HCT116 (cell line): ENCODE data around the gene CDH4. TPM values are rescaled to one million over a fixed set of nuclear protein-coding genes. Genes with fewer than 3 reads are reported as not detected.

ENCODE experiments used
- ATAC-seq: fragments of 200-7000 bp; cut with Tn5 transposase; 2 replicates; pipeline ENCODE4 v1.9.1; 2020; ENCODE audit warnings: mild to moderate bottlenecking, moderate library complexity
- BruUV-seq: library from RNA; stranded (reverse); fragments of 400-500 nt; replicated peaks from 2 replicates; lab custom pipeline; 2021; lab: Mats Ljungman, UMichigan
- CTCF ChIA-PET: fragments of 300-600 bp; sonication (Branson Sonifier 250); formaldehyde crosslinking; loops from one replicate; lab custom pipeline; 2021; ENCODE audit warnings: antibody characterized with exemption; lab: Charles Lee
- POLR2A ChIA-PET: fragments of 300-600, 350-600 bp; sonication (Branson Sonifier 250); formaldehyde crosslinking; loops from one replicate; lab custom pipeline; 2021; ENCODE audit warnings: antibody characterized with exemption; lab: Charles Lee
- RAD21 ChIA-PET, 2 experiments: fragments of 300-600 bp; sonication (Branson Sonifier 250); formaldehyde crosslinking; loops; one replicate each; lab custom pipeline; 2023; ENCODE audit warnings: low total read pairs in 2 of 2; ENCODE audit not compliant: uncharacterized antibody in 2 of 2, unreplicated experiment in 2 of 2, low non-redundant PET in 1 of 2; lab: Charles Lee
- DNase-seq: peaks from one replicate; pipeline ENCODE4 v3.0.0-alpha.2; 2010; ENCODE audit warnings: low read depth, low spot score
- H2AFZ ChIP-seq: fragments of 200-600 bp; shearing (Covaris generic), sonication (generic); 2 replicates; pipeline ENCODE4 v1.6.1; 2017; ENCODE audit warnings: low read depth, mixed run types, mixed read lengths, antibody characterized with exemption, low read length; ENCODE audit not compliant: poor library complexity, severe bottlenecking
- H3K27ac ChIP-seq: 2 replicates; pipeline ENCODE4 v1.5.1; 2012; ENCODE audit warnings: low read depth, low read length
- H3K27me3 ChIP-seq: fragments of 200-600 bp; sonication (generic); 2 replicates; pipeline ENCODE4 v1.6.1; 2016; ENCODE audit warnings: mixed run types, low read length, mixed read lengths; ENCODE audit not compliant: insufficient read depth
- H3K36me3 ChIP-seq, 2 experiments: fragments of 200-500 bp in 1 of 2; fragments of 200-600 bp in 1 of 2; sonication (Bioruptor generic) in 1 of 2; sonication (generic) in 1 of 2; 2 replicates each; pipeline versions ENCODE4 v1.5.1 to v1.6.1; 2014 to 2016; ENCODE audit warnings: low read length in 2 of 2, inconsistent platforms in 1 of 2, mixed read lengths in 1 of 2, mixed run types in 1 of 2; ENCODE audit not compliant: insufficient read depth in 2 of 2, control insufficient read depth in 1 of 2
- H3K4me1 ChIP-seq, 2 experiments: fragments of 200-600 bp in 1 of 2; sonication (generic) in 1 of 2; 2 replicates each; pipeline versions ENCODE4 v1.5.1 to v1.6.1; 2012 to 2017; ENCODE audit warnings: low read length in 2 of 2, inconsistent platforms in 1 of 2, mild to moderate bottlenecking in 1 of 2, mixed read lengths in 1 of 2, mixed run types in 1 of 2, moderate library complexity in 1 of 2; ENCODE audit not compliant: insufficient read depth in 2 of 2, control insufficient read depth in 1 of 2
- H3K4me2 ChIP-seq: fragments of 200-600 bp; sonication (generic); 2 replicates; pipeline ENCODE4 v1.6.1; 2017; ENCODE audit warnings: mixed run types, low read length, mixed read lengths
- H3K4me3 ChIP-seq, 2 experiments: fragments of 200-600 bp in 1 of 2; sonication (generic) in 1 of 2; replicated peaks in 1 of 2; 2 replicates each; pipeline ENCODE4 v1.5.1; 2011 to 2016; ENCODE audit warnings: low read length in 2 of 2, control low read depth in 1 of 2, low read depth in 1 of 2, mild to moderate bottlenecking in 1 of 2, mixed read lengths in 1 of 2, mixed run types in 1 of 2
- H3K79me2 ChIP-seq: fragments of 200-600 bp; sonication (generic); 2 replicates; pipeline ENCODE4 v1.6.1; 2017; ENCODE audit warnings: mild to moderate bottlenecking, mixed run types, low read length, moderate library complexity, mixed read lengths; ENCODE audit not compliant: insufficient read depth
- H3K9ac ChIP-seq: fragments of 200-600 bp; sonication (generic); 2 replicates; pipeline ENCODE4 v1.6.1; 2016; ENCODE audit warnings: low read length, mixed read lengths
- H3K9me2 ChIP-seq: fragments of 200-600 bp; sonication (generic), shearing (Covaris generic); 2 replicates; pipeline ENCODE4 v1.6.1; 2017; ENCODE audit warnings: mixed run types, mild to moderate bottlenecking, moderate library complexity; ENCODE audit not compliant: insufficient read depth
- H3K9me3 ChIP-seq, 2 experiments: fragments of 200-500 bp in 1 of 2; fragments of 200-600 bp in 1 of 2; sonication (Bioruptor generic) in 1 of 2; sonication (generic) in 1 of 2; 2 replicates each; pipeline ENCODE4 v1.6.1; 2014 to 2017; ENCODE audit warnings: low read length in 2 of 2, mixed read lengths in 2 of 2, inconsistent platforms in 1 of 2, low read depth in 1 of 2, mild to moderate bottlenecking in 1 of 2, mixed run types in 1 of 2, moderate library complexity in 1 of 2; ENCODE audit not compliant: control insufficient read depth in 1 of 2, insufficient read depth in 1 of 2
- H4K20me1 ChIP-seq: fragments of 200-600 bp; sonication (generic), shearing (Covaris generic); 2 replicates; pipeline ENCODE4 v1.6.1; 2017; ENCODE audit warnings: mixed run types, mild to moderate bottlenecking, moderate library complexity; ENCODE audit not compliant: insufficient read depth
- ATF3 ChIP-seq: IDR thresholded peaks from 2 replicates; pipeline ENCODE4 v1.6.1; 2012
- CEBPB ChIP-seq: IDR thresholded peaks from 2 replicates; pipeline ENCODE4 v1.6.1; 2012; ENCODE audit warnings: low read depth
- CTCF ChIP-seq, 3 experiments: fragments of 200-600 bp in 1 of 3; sonication (generic) in 1 of 3; IDR thresholded peaks in 2 of 3; conservative IDR thresholded peaks in 1 of 3; 2 replicates each; pipeline ENCODE4 v1.5.1; 2012 to 2017; ENCODE audit warnings: low read depth in 2 of 3, low read length in 2 of 3, antibody characterized with exemption in 1 of 3, borderline replicate concordance in 1 of 3, control low read depth in 1 of 3, mild to moderate bottlenecking in 1 of 3, mixed read lengths in 1 of 3, mixed run types in 1 of 3, moderate library complexity in 1 of 3; ENCODE audit not compliant: insufficient read depth in 1 of 3
- EGR1 ChIP-seq: IDR thresholded peaks from 2 replicates; pipeline ENCODE4 v1.6.1; 2012; ENCODE audit warnings: low read depth
- JUND ChIP-seq: IDR thresholded peaks from 2 replicates; pipeline ENCODE4 v1.6.1; 2012
- POLR2A ChIP-seq: IDR thresholded peaks from 2 replicates; pipeline ENCODE4 v1.7.0; 2011; ENCODE audit warnings: borderline replicate concordance; ENCODE audit not compliant: insufficient read depth, insufficient read length; ENCODE audit errors: extremely low read depth
- SRF ChIP-seq: IDR thresholded peaks from 2 replicates; pipeline ENCODE4 v1.6.1; 2012; ENCODE audit warnings: low read depth
- ZFX ChIP-seq: fragments of 450-650 bp; IDR thresholded peaks from 2 replicates; pipeline ENCODE4 v1.6.1; 2017
- ZNF274 ChIP-seq: fragments of 200-500 bp; sonication (Bioruptor generic); IDR thresholded peaks from 2 replicates; pipeline ENCODE4 v1.6.1; 2014; ENCODE audit warnings: mild to moderate bottlenecking, low read depth, low read length, inconsistent platforms
- intact Hi-C: fragments of 100-400 bp; cut with micrococcal nuclease; formaldehyde crosslinking; loops from 2 replicates; pipeline ENCODE4 v1.10.0; 2022
- total RNA-seq: library from RNA; stranded (reverse); gene quantifications from one replicate; pipeline ENCODE4 v1.2.1, GENCODE V29; 2021; ENCODE audit not compliant: unreplicated experiment

CDH4 gene
- total RNA-seq, 1 experiment from 2014 or later = not detected

GRCh38 chr20:61430228-61430624 lies 178.2 kb downstream of the CDH4 start (continued):
- TF ChIP-seq CTCF (IDR thresholded peaks at IDR 0.05 in 2 of 3, conservative IDR thresholded peaks at IDR 0.05 in 1 of 3; ENCODE audit: borderline replicate concordance in 1 of 3, insufficient read depth in 1 of 3, low read depth in 2 of 3, low read length in 2 of 3) = no peak

GRCh38 chr20:61433176-61433575 lies 181.1 kb downstream of the CDH4 start:
- ChIA-PET RAD21 (no interaction called here), CTCF (no interaction called here), POLR2A (no interaction called here)
- intact Hi-C loops = no loop called here
- Histone ChIP-seq H3K27ac (no peak overlapping the region), H3K36me3 (no peaks in the 10 kb centered on the region), H3K79me2 (no peaks in the 10 kb centered on the region), H4K20me1 (no peaks in the 10 kb centered on the region), H3K9me3 (peaks cover 0 to 4% of the 10 kb centered on the region in 2 experiments; a peak in 2 of 4 replicates), H3K9me2 (no peaks in the 10 kb centered on the region), H3K4me1 (no peaks in the 10 kb centered on the region), H3K4me2 (no peak overlapping the region), H3K4me3 (no peak overlapping the region), H3K9ac (no peak overlapping the region), H2AFZ (no peak overlapping the region), H3K27me3 (no peaks in the 10 kb centered on the region)
- BruUV-seq = no TSS peak
- ATAC-seq (no peak), DNase-seq (no peak)
- TF ChIP-seq POLR2A = no peak
- no peak for TF ChIP-seq ZFX
- TF ChIP-seq CEBPB = no peak
- no peak for TF ChIP-seq ATF3
- no peak for TF ChIP-seq EGR1
- TF ChIP-seq JUND = no peak
- no peak for TF ChIP-seq ZNF274
- no peak for TF ChIP-seq SRF
